Neutrophil (primary cell): ENCODE results near the gene RPRD2.

Experiments
- H3K27ac ChIP-seq: fragments of 200-600 bp; sonication (generic); 2 replicates; pipeline ENCODE4 v1.5.1; 2016; ENCODE audit warnings: mild to moderate bottlenecking, moderate library complexity
- H3K27me3 ChIP-seq: fragments of 200-600 bp; sonication (generic); 2 replicates; pipeline ENCODE4 v1.6.0; 2016; ENCODE audit warnings: mild to moderate bottlenecking
- H3K36me3 ChIP-seq: fragments of 200-600 bp; sonication (generic); 2 replicates; pipeline ENCODE4 v1.5.1; 2017
- H3K4me1 ChIP-seq, 2 experiments: fragments of 200-600 bp in 1 of 2; sonication (generic) in 1 of 2; 1 replicate in 1 of 2; 2 replicates in 1 of 2; pipeline versions ENCODE4 v1.5.1 to v1.6.1; 2013 to 2016; ENCODE audit warnings: low read depth in 1 of 2, low read length in 1 of 2, mild to moderate bottlenecking in 1 of 2, moderate library complexity in 1 of 2; ENCODE audit not compliant: control insufficient read depth in 1 of 2, insufficient read depth in 1 of 2
- H3K4me3 ChIP-seq, 2 experiments: fragments of 200-600 bp in 1 of 2; sonication (generic) in 1 of 2; 1 replicate in 1 of 2; 2 replicates in 1 of 2; pipeline ENCODE4 v1.5.1; 2013 to 2016; ENCODE audit warnings: low read depth in 1 of 2, low read length in 1 of 2, mild to moderate bottlenecking in 1 of 2, moderate library complexity in 1 of 2
- H3K9me3 ChIP-seq: fragments of 200-600 bp; sonication (generic); 2 replicates; pipeline ENCODE4 v1.5.1; 2016
- CTCF ChIP-seq: fragments of 200-600 bp; sonication (generic); IDR thresholded peaks from 2 replicates; pipeline ENCODE4 v1.5.1; 2016; ENCODE audit warnings: antibody characterized with exemption

RPRD2 gene

GRCh38 chr1:150415800-150416199, 51.9 kb downstream of the RPRD2 start:
- peaks cover 17 to 21% of the 10 kb centered on the region in 2 experiments for H3K4me1 ChIP-seq
- no peak overlapping the region for H3K4me3 ChIP-seq
- TF ChIP-seq CTCF, result no peak
- no peak overlapping the region for H3K27ac ChIP-seq
- peaks cover 24% of the 10 kb centered on the region for H3K36me3 ChIP-seq
- H3K27me3 ChIP-seq, result no peaks in the 10 kb centered on the region
- H3K9me3 ChIP-seq, result no peaks in the 10 kb centered on the region

DNA sequence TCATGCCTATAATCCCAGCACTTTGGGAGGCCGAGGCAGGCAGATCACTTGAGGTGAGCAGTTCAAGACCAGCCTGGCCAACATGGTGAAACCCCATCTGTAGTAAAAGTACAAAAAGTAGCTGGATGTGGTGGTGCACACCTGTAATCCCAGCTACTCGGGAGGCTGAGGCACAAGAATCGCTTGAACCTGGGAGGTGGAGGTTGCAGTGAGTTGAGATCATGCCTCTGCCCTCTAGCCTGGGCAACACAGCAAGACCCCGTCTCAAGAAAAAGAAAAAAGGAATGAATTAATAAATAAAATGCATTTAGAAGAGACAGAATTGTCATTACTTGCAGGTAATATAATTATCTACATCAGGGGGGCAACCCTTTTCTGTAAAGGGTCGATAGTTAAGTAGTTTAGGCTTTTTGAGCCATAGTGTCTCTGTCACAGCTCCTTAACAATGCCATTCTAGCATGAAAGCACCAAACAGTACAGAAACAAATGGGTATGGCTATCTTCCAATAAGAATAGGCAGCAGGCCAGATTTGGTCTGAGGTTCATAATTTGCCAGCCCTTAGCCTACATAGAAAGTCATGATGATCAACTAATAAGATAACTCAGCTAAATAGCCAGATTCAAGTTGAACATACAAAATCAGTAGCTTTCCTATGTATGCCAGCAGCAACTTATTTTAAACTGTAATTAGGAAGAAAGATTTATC, 56.8 kb downstream of the RPRD2 start:
- H3K9me3 ChIP-seq, result no peaks in the 10 kb centered on the region
- H3K27me3 ChIP-seq, result no peaks in the 10 kb centered on the region
- no peak overlapping the region for H3K4me3 ChIP-seq
- H3K36me3 ChIP-seq, result peaks cover 25% of the 10 kb centered on the region
- no peaks in the 10 kb centered on the region for H3K4me1 ChIP-seq
- TF ChIP-seq CTCF, result no peak
- H3K27ac ChIP-seq, result no peak overlapping the region

- Histone ChIP-seq H3K36me3 (peaks cover 25% of the 10 kb centered on the region), H3K9me3 (no peaks in the 10 kb centered on the region), H3K4me3 (no peak overlapping the region), H3K27me3 (no peaks in the 10 kb centered on the region), H3K27ac (no peak overlapping the region), H3K4me1 (no peaks in the 10 kb centered on the region)
- no peak for TF ChIP-seq CTCF
Measured at GRCh38 chr1:150422541-150422940, 58.6 kb downstream of the RPRD2 start.

- Histone ChIP-seq H3K36me3 (no peaks in the 10 kb centered on the region), H3K27ac (no peak overlapping the region), H3K4me1 (no peaks in the 10 kb centered on the region), H3K4me3 (no peak overlapping the region), H3K9me3 (no peaks in the 10 kb centered on the region), H3K27me3 (no peaks in the 10 kb centered on the region)
- no peak for TF ChIP-seq CTCF
Measured at GRCh38 chr1:150429805-150430204, 65.9 kb downstream of the RPRD2 start.

DNA sequence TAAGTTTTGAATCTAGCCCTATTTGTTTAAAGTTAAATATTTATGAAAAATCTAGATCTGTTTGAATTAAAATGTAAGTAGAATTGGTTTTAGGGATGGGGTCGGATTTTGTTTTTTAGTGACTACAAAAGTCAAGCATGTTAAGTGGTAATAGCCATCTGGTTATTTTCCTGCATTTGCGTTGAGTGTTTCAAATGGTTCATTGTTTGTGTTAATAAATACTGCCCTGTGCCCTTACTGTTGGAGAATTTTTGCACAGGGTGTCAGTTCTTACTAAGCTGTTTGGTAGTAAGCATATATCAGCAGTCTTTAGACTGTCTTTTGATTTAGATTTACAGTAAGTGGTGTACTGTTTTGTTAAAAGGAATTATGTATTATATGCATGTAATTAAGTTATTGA, 77.2 kb downstream of the RPRD2 start:
- H3K27me3 ChIP-seq, result no peaks in the 10 kb centered on the region
- no peaks in the 10 kb centered on the region for H3K4me1 ChIP-seq
- H3K9me3 ChIP-seq, result no peaks in the 10 kb centered on the region
- no peak for TF ChIP-seq CTCF
- no peak overlapping the region for H3K4me3 ChIP-seq
- H3K27ac ChIP-seq, result no peak overlapping the region
- H3K36me3 ChIP-seq, result peaks cover 42% of the 10 kb centered on the region
